ENCODE data around the gene FMNL3.

The FMNL3 gene

DNA sequence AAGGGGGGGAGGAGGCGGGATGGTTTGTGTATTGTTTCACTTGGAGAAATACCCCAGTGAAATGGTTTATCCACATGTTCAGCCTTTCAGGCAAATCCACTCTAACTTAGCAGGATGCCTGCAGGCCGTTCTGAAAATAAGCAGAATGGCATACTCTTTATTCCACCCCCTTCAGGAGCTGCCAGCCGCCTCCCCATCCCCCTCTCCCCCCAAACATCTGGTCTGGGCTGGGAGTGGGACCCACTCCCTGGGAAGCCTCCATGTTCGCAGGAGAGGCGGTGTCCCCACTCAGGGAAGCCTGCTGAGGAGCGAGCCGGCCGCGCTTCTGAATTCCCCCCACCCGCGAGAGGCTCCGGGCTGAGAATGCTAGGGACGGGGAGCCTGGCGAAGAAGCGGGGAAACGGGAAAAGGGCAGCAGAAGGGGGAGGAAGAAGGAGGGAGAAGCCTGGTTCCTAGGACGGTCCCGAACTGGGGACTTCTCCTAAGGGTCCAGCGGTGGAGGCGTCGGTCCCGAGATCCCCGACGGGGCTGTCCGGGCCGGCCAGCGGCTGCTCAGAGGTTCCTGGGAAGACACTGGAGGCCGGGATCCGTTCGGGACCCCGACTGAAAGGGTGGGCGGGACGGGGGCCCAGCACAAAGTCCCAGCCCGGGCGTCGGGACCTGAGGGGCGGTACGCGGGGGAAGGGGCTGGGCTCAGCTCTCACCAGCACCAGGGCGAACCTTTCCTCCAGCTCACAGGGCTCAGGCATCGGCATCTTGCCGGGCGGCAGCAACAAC lies 666 bp downstream of the FMNL3 start:
- Histone ChIP-seq H3K36me3 (ENCODE audit: control insufficient read depth, low read depth, low read length) (no peaks in the 10 kb centered on the region), H3K27ac (ENCODE audit: low read length) (no peak overlapping the region), H3K27me3 (ENCODE audit: control insufficient read depth, insufficient read depth, low read length) (peaks cover 32% of the 10 kb centered on the region), H3K4me1 (ENCODE audit: control insufficient read depth, low read depth, low read length) (peaks cover 22% of the 10 kb centered on the region), H3K9ac (ENCODE audit: low read length) (peak overlapping the region; percentile 70), H3K4me3 (ENCODE audit: low read length) (peak overlapping the region; percentile 83), H3K9me3 (ENCODE audit: control insufficient read depth, low read depth, low read length) (no peaks in the 10 kb centered on the region)

DNA sequence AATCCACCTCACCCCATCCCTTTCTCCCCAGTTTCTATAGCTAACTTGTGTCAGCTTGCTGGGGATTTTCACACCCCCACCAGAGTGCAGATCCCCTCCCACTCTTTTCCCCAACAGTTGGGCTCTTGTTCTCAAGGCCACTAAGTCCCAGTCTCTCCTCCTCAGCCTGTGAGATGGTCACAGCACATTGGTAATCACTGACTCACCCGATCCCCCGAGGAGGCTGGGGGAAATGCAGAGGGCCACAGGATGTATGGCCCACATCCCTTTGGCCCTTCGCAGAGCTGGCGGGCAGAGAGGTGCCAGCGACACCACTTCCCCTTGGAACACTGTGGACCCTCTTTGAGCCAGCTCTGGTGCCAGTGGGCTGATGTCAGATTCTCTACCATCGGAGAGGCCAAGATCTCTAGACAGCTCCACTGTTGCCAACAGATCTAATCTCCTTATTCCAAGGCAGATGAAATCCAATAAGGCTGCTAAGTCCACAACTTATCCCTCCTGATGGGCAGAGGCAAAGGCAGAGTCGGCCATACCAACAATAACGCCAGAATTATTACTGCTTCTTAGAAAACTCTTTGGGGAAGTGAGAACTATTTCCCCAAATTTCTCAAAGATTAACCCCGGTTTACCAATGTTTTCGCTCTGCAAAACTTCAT lies 1.6 kb downstream of the FMNL3 start:
- peaks cover 32% of the 10 kb centered on the region for H3K27me3 ChIP-seq (ENCODE audit: control insufficient read depth, insufficient read depth, low read length)
- peaks cover 22% of the 10 kb centered on the region for H3K4me1 ChIP-seq (ENCODE audit: control insufficient read depth, low read depth, low read length)

DNA sequence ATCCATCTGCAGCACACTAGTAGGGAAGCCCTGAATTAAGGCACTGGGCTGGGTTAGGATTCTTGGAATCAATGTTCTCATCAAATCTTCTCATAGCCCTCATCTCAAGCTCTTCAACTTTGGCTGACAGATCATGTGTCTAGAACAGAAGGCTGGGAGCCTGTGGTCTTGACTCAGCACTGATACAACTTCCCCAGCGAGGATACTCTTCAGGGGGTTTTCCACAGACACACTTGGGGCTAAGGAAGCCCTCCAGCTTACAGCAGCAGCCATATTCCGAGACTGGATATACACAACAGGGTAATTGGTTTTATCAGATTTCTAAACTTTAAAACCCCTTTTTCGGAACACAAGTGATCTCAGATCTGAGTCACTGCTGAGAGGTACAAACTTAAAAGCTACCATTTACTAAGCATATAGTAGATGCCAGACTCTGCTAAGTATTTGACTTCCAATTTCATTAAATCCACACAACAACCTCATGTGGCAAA lies 3.5 kb downstream of the FMNL3 start:
- Histone ChIP-seq H3K27ac (ENCODE audit: low read length) (no peak overlapping the region), H3K9me3 (ENCODE audit: control insufficient read depth, low read depth, low read length) (no peaks in the 10 kb centered on the region), H3K9ac (ENCODE audit: low read length) (no peak overlapping the region), H3K4me3 (ENCODE audit: low read length) (no peak overlapping the region), H3K4me1 (ENCODE audit: control insufficient read depth, low read depth, low read length) (peaks cover 34% of the 10 kb centered on the region), H3K36me3 (ENCODE audit: control insufficient read depth, low read depth, low read length) (no peaks in the 10 kb centered on the region), H3K27me3 (ENCODE audit: control insufficient read depth, insufficient read depth, low read length) (peaks cover 17% of the 10 kb centered on the region)

More for the DNA sequence above, 1.6 kb downstream of the FMNL3 start:
- H3K9ac ChIP-seq (ENCODE audit: low read length) = peak overlapping the region; percentile 70
- H3K4me3 ChIP-seq (ENCODE audit: low read length) = peak overlapping the region; percentile 83
- no peak overlapping the region for H3K27ac ChIP-seq (ENCODE audit: low read length)
- no peaks in the 10 kb centered on the region for H3K36me3 ChIP-seq (ENCODE audit: control insufficient read depth, low read depth, low read length)
- no peaks in the 10 kb centered on the region for H3K9me3 ChIP-seq (ENCODE audit: control insufficient read depth, low read depth, low read length)

DNA sequence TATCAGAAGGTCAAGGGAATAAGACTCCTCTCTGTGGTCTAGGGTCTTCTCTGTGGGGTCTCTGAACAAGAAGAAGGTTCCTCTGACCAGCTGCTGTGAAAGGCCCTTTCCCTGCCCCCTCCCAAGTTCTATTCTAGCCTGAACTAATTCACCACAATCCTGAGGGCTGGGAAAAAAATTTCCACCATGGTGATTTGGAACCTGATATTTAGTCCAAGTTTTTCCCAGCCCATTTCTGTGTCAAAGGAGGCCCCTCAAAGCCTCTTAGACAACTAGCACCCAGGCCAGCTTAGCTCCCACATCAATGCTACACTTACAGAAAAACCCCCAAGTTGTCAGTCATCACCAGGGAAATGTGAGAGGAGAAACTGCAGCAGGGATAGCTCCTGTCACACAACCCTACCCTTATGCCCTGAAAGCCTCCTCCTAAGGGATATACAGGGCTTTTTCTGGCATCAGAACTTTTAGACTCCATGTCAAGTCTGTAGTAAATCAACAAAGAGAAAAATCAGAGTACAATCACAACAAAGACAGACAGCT lies 4.5 kb downstream of the FMNL3 start:
- no peak overlapping the region for H3K4me3 ChIP-seq (ENCODE audit: low read length)
- no peak overlapping the region for H3K9ac ChIP-seq (ENCODE audit: low read length)
- no peaks in the 10 kb centered on the region for H3K36me3 ChIP-seq (ENCODE audit: control insufficient read depth, low read depth, low read length)
- peaks cover 8% of the 10 kb centered on the region for H3K27me3 ChIP-seq (ENCODE audit: control insufficient read depth, insufficient read depth, low read length)
- peaks cover 43% of the 10 kb centered on the region for H3K4me1 ChIP-seq (ENCODE audit: control insufficient read depth, low read depth, low read length)
- H3K27ac ChIP-seq (ENCODE audit: low read length) = no peak overlapping the region
- no peaks in the 10 kb centered on the region for H3K9me3 ChIP-seq (ENCODE audit: control insufficient read depth, low read depth, low read length)

DNA sequence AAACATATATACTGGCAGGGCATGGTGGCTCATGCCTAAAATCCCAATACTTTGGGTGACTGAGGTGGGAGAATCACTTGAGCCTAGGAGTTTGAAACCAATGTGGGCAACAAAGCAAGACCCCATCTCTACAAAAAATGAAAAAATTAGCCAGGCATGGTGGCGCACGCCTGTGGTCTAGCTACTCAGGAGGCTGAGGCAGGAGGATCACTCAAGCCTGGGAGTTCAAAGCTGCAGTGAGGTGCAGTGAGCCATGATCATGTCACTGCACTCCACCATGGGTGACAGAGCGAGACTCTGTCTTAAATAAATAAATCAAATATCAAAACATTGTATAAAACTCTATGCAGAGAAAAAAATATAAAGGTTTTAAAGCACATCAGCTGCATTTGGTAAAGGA lies 5.2 kb downstream of the FMNL3 start:
- Histone ChIP-seq H3K36me3 (ENCODE audit: control insufficient read depth, low read depth, low read length) (no peaks in the 10 kb centered on the region), H3K27me3 (ENCODE audit: control insufficient read depth, insufficient read depth, low read length) (peaks cover 5% of the 10 kb centered on the region), H3K9me3 (ENCODE audit: control insufficient read depth, low read depth, low read length) (no peaks in the 10 kb centered on the region), H3K4me3 (ENCODE audit: low read length) (no peak overlapping the region), H3K4me1 (ENCODE audit: control insufficient read depth, low read depth, low read length) (peaks cover 50% of the 10 kb centered on the region), H3K9ac (ENCODE audit: low read length) (no peak overlapping the region), H3K27ac (ENCODE audit: low read length) (no peak overlapping the region)

DNA sequence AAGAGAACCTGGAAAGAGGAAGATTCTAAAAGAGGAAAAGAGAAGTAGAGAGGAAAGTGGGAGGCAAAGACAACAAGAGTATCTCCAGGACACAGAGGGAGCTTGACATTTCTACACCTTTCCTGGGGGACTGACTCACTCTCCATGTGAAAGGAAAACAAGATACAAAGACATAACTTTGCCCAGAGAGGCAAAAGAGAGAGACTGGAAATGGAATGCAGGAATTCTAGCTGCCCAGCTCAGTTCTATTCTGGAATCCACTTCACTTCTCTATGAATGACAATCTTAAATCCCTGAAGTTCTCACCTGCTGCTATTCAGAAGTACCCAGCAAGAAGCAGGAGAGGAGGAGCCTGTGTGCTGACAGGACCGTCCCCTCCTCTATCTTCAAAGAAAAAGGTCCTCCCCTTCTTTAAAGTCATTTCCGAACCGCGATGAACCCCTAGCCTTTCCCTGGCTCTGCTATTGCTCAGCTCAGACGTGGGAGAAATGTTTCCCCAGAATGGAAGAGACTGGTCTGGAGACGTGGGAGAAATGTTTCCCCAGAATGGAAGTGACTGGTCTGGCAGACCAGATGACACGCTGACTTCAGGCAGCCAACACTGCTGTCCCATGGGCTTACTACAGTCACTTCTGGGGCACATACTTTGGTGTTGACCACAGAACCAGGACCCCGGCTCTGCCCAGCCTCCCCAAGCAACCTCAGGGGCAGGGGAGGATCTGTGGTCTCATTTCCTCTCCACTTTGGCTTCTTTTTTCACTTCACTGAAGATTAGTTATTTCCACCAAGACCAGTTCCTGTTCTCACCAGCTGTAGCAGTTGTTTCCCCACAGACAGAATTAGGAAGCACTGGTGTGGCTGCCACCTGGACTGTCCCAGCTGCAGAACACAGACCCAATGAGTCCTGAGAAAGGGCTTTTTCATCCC lies 8.3 kb downstream of the FMNL3 start:
- H3K4me1 ChIP-seq (ENCODE audit: control insufficient read depth, low read depth, low read length) = peaks cover 49% of the 10 kb centered on the region
- peak overlapping the region; percentile 37 for H3K9ac ChIP-seq (ENCODE audit: low read length)
- peak overlapping the region; percentile 59 for H3K27ac ChIP-seq (ENCODE audit: low read length)

DNA sequence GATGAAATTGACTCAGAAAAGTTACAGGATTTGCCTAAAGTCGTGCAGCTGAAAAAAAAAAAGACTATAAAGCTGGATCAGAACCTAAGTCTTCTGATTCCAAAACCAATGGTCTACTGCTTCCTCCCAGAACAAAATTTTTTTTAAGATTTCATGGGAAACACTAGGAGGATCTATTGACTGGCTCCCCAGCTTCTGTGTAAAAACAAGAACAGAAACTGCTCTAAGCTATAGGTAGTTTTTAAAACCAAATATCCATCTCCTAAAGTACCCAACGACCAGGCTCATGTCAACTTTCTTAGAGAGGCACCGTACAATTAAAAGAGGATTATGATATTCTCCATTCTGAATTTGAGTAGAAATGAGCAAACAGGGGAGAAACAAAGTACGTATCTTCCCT lies 9.4 kb downstream of the FMNL3 start:
- no peaks in the 10 kb centered on the region for H3K27me3 ChIP-seq (ENCODE audit: control insufficient read depth, insufficient read depth, low read length)
- peaks cover 48% of the 10 kb centered on the region for H3K4me1 ChIP-seq (ENCODE audit: control insufficient read depth, low read depth, low read length)
- H3K36me3 ChIP-seq (ENCODE audit: control insufficient read depth, low read depth, low read length) = no peaks in the 10 kb centered on the region
- H3K9ac ChIP-seq (ENCODE audit: low read length) = peak overlapping the region; percentile 37
- H3K27ac ChIP-seq (ENCODE audit: low read length) = peak overlapping the region; percentile 59
- H3K9me3 ChIP-seq (ENCODE audit: control insufficient read depth, low read depth, low read length) = no peaks in the 10 kb centered on the region
- peak overlapping the region; percentile 47 for H3K4me3 ChIP-seq (ENCODE audit: low read length)

More for the DNA sequence above, 8.3 kb downstream of the FMNL3 start:
- Histone ChIP-seq H3K9me3 (ENCODE audit: control insufficient read depth, low read depth, low read length) (no peaks in the 10 kb centered on the region), H3K27me3 (ENCODE audit: control insufficient read depth, insufficient read depth, low read length) (no peaks in the 10 kb centered on the region), H3K36me3 (ENCODE audit: control insufficient read depth, low read depth, low read length) (no peaks in the 10 kb centered on the region), H3K4me3 (ENCODE audit: low read length) (peak overlapping the region; percentile 47)

DNA sequence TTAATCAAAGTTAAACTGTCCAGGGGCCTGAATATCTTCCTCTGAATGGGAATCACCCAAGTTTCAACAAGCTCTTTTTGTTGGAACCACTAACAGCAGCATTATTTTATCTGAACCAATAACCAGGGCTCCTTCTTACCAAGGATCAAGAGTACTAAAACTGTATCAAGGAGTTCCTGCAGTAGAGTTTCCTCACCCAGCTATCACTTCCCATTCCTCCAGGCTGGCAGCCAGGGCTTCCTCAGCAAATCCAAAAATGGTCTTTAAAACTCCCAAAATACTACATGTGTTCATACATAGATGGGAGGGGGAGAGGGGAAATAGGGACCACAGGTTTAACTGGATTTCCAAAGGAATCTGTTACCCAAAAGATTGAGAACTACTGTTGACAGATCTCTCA lies 10.5 kb downstream of the FMNL3 start:
- Histone ChIP-seq H3K9me3 (ENCODE audit: control insufficient read depth, low read depth, low read length) (no peaks in the 10 kb centered on the region), H3K36me3 (ENCODE audit: control insufficient read depth, low read depth, low read length) (no peaks in the 10 kb centered on the region), H3K9ac (ENCODE audit: low read length) (no peak overlapping the region), H3K4me3 (ENCODE audit: low read length) (no peak overlapping the region), H3K27me3 (ENCODE audit: control insufficient read depth, insufficient read depth, low read length) (no peaks in the 10 kb centered on the region), H3K27ac (ENCODE audit: low read length) (no peak overlapping the region), H3K4me1 (ENCODE audit: control insufficient read depth, low read depth, low read length) (peaks cover 44% of the 10 kb centered on the region)

DNA sequence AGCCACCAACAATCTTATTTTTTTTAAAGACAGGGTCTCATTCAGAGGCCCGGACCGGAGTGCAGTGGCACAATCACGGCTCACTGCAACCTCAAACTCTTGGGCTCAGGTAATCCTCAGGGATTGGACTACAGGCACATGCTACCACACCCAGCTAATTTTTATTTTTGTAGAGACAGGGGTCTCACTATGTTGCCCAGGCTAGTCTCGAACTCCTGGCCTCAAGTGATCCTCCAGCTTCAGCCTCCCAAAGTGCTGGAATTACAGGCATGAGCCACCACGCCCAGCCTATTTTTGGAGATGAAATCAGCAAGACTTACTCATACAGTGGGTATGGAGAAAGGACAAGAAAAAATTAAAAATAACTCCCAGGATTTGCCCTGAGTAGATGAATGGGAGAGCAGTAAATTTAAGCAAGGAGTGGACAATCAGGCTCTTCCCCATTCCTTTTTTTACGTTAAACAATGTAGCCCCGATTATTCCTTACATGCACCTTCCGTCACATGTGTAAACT lies 13.2 kb downstream of the FMNL3 start:
- Histone ChIP-seq H3K27me3 (ENCODE audit: control insufficient read depth, insufficient read depth, low read length) (no peaks in the 10 kb centered on the region), H3K4me3 (ENCODE audit: low read length) (no peak overlapping the region), H3K4me1 (ENCODE audit: control insufficient read depth, low read depth, low read length) (peaks cover 34% of the 10 kb centered on the region), H3K9ac (ENCODE audit: low read length) (no peak overlapping the region), H3K9me3 (ENCODE audit: control insufficient read depth, low read depth, low read length) (no peaks in the 10 kb centered on the region), H3K36me3 (ENCODE audit: control insufficient read depth, low read depth, low read length) (no peaks in the 10 kb centered on the region), H3K27ac (ENCODE audit: low read length) (no peak overlapping the region)

DNA sequence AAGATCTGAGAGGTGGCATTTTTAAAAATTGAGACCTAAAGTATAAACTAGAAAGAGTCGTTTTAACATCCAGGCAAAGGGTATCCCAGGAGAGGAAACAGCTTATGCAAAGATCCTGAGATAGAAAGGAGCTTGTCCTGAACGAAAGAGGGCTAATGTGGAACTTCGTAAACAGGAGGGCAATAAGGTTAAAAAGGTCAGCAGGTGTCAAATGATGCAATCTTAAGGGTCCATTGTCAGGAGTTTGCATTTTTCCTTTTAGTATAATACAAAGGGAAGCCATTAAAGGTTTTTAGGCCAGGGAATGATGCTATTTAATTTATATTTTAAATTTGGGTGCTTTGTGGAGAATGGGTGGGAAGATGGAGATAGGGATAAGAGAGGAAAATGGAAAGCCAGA lies 14.4 kb downstream of the FMNL3 start:
- no peaks in the 10 kb centered on the region for H3K27me3 ChIP-seq (ENCODE audit: control insufficient read depth, insufficient read depth, low read length)
- no peak overlapping the region for H3K9ac ChIP-seq (ENCODE audit: low read length)
- H3K36me3 ChIP-seq (ENCODE audit: control insufficient read depth, low read depth, low read length) = no peaks in the 10 kb centered on the region
- H3K27ac ChIP-seq (ENCODE audit: low read length) = no peak overlapping the region
- no peaks in the 10 kb centered on the region for H3K9me3 ChIP-seq (ENCODE audit: control insufficient read depth, low read depth, low read length)
- H3K4me3 ChIP-seq (ENCODE audit: low read length) = no peak overlapping the region
- H3K4me1 ChIP-seq (ENCODE audit: control insufficient read depth, low read depth, low read length) = peaks cover 28% of the 10 kb centered on the region

DNA sequence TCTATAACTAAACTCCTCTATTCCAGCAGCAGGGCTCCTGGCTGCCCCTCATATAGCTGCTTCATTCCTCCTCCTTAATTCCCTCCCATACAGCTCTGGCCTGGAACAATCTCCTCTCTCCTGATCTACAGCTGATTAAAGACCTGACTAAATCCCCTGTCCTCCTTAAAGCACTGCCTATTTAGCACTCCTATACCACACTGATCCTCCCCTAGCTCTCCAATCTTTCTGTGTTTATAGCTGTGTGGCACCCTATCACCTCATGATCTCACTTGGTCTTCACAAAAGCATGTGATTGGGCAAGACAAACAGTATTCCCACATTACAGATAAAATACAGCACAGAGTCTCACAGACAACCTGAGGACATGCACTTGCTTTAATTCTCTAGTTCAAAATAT lies 17.4 kb downstream of the FMNL3 start:
- H3K27ac ChIP-seq (ENCODE audit: low read length) = no peak overlapping the region
- no peaks in the 10 kb centered on the region for H3K9me3 ChIP-seq (ENCODE audit: control insufficient read depth, low read depth, low read length)
- H3K27me3 ChIP-seq (ENCODE audit: control insufficient read depth, insufficient read depth, low read length) = no peaks in the 10 kb centered on the region
- H3K9ac ChIP-seq (ENCODE audit: low read length) = no peak overlapping the region
- peaks cover 4% of the 10 kb centered on the region for H3K4me1 ChIP-seq (ENCODE audit: control insufficient read depth, low read depth, low read length)
- H3K4me3 ChIP-seq (ENCODE audit: low read length) = no peak overlapping the region
- no peaks in the 10 kb centered on the region for H3K36me3 ChIP-seq (ENCODE audit: control insufficient read depth, low read depth, low read length)

Measured in iPS-18a (cell line).